Prostate gland (tissue), 2 donors: ENCODE data around the gene LEKR1. TPM values are rescaled to one million over a fixed set of nuclear protein-coding genes. Genes with fewer than 3 reads are reported as not detected.
A peak's percentile ranks its signal among the peaks of the same experiment; 100 is the strongest.

Experiments used
- DNase-seq: peaks from one replicate; pipeline ENCODE4 v3.0.0-alpha.2; 2019; ENCODE audit warnings: low spot score
- H3K27ac ChIP-seq, 2 donors: fragments of 200-600 bp; sonication (generic); 2 replicates each; pipeline ENCODE4 v1.5.1; 2017 to 2019
- H3K27me3 ChIP-seq: fragments of 200-600 bp; sonication (generic); replicated peaks from 2 replicates; pipeline ENCODE4 v1.5.1; 2019; ENCODE audit not compliant: insufficient read depth
- H3K36me3 ChIP-seq, 2 donors: fragments of 200-600 bp; sonication (generic); 1 replicate in 1 of 2; 2 replicates in 1 of 2; pipeline versions ENCODE4 v1.5.1 to v1.8.1; 2017 to 2019
- H3K4me1 ChIP-seq: fragments of 200-600 bp; sonication (generic); replicated peaks from 2 replicates; pipeline ENCODE4 v1.5.1; 2019
- H3K4me3 ChIP-seq, 2 donors: fragments of 200-600 bp; sonication (generic); 2 replicates each; pipeline ENCODE4 v1.5.1; 2017 to 2019
- H3K9me3 ChIP-seq: fragments of 200-600 bp; sonication (generic); 2 replicates; pipeline ENCODE4 v1.5.1; 2017
- POLR2A ChIP-seq: fragments of 450-650 bp; IDR thresholded peaks from one replicate; pipeline ENCODE4 v1.6.1; 2016; ENCODE audit warnings: antibody characterized with exemption, mild to moderate bottlenecking
- POLR2AphosphoS5 ChIP-seq: sonication (generic); formaldehyde crosslinking; IDR thresholded peaks from one replicate; pipeline ENCODE4 v1.6.1; 2017; ENCODE audit warnings: antibody characterized with exemption
- WGBS: methylation state at CpG from one replicate; pipeline ENCODE4 v1.1.5; 2018; 5-methylcytosine and 5-hydroxymethylcytosine counted together
- intact Hi-C: fragments of 100-400 bp; cut with DNase I; formaldehyde crosslinking; loops from one replicate; pipeline ENCODE4 v1.14.2; 2022
- total RNA-seq, 2 donors: library from RNA; depleted of rRNA; stranded (reverse); fragments of >200 nt; gene quantifications; one replicate each; pipeline ENCODE4 v1.1.0, GENCODE V29; 2016
- TF ChIP-seq, protein P1 (sequence below), 4 experiments: fragments of 200-600 bp in 2 of 4; fragments of 450-650 bp in 2 of 4; sonication (generic) in 2 of 4; IDR thresholded peaks; 1 replicate in 3 of 4; 2 replicates in 1 of 4; pipeline ENCODE4 v1.5.1; 2016 to 2019; ENCODE audit warnings: antibody characterized with exemption in 4 of 4, mild to moderate bottlenecking in 2 of 4, moderate library complexity in 2 of 4

LEKR1 gene
- total RNA-seq, 2 donors from 2014 or later: 2.2 to 4.4 TPM

DNA sequence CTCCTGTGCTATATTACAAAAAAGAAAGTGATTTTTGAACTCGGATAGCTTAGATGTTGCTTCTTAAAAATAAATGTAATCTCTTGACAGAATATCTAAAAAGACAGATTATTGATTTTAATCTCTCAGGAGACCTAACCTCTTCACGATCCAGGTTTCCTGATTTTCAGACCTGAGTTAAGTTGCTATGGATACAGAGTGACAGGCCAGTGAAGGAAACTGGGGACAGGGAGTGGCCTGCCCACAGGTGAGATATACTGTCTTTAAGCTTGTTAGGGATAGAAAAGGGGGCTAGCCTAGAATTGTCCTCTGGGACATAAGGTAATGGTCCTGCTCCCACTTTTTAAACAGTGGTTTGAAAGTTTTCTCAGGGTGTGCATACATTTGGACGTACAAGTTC, 260.6 kb downstream of the LEKR1 start:
- WGBS: 69% methylated on average over 3 of the region's 3 CpGs
- Histone ChIP-seq H3K27ac (peak overlapping the region; percentile 99), H3K9me3 (no peaks in the 10 kb centered on the region), H3K27me3 (no peaks in the 10 kb centered on the region), H3K4me1 (peaks cover 26% of the 10 kb centered on the region), H3K4me3 (no peak overlapping the region), H3K36me3 (no peaks in the 10 kb centered on the region)
- DNase-seq: no peak
- intact Hi-C loops: loop anchor here (5.0 kb wide), 2 partner anchors 529 to 554 kb away; partner anchors contain the start of gene SSR3
- TF ChIP-seq POLR2AphosphoS5 (no peak), POLR2A (no peak)
- TF ChIP-seq, protein P1, sequence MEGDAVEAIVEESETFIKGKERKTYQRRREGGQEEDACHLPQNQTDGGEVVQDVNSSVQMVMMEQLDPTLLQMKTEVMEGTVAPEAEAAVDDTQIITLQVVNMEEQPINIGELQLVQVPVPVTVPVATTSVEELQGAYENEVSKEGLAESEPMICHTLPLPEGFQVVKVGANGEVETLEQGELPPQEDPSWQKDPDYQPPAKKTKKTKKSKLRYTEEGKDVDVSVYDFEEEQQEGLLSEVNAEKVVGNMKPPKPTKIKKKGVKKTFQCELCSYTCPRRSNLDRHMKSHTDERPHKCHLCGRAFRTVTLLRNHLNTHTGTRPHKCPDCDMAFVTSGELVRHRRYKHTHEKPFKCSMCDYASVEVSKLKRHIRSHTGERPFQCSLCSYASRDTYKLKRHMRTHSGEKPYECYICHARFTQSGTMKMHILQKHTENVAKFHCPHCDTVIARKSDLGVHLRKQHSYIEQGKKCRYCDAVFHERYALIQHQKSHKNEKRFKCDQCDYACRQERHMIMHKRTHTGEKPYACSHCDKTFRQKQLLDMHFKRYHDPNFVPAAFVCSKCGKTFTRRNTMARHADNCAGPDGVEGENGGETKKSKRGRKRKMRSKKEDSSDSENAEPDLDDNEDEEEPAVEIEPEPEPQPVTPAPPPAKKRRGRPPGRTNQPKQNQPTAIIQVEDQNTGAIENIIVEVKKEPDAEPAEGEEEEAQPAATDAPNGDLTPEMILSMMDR (IDR thresholded peaks at IDR 0.05): no peak

DNA sequence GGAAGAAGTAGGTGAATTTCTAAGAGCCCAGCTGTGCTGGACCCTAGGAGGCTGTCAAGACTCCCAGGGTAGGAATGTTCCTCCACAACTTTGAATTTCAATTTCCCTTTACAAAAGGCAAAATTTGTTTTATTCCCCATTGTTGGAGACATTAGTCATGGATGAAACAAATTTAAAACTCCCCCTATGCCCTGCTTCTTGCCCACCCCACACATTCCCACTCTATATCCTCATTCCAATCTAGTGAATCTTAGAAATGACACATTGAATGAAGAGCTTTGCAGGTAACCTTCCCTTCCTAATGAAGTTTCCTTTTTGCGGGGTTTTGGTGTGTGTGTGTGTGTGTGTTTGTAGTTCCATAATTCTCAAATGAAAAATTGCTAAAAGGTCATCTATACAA, 261.2 kb downstream of the LEKR1 start:
- Histone ChIP-seq H3K27ac (peak overlapping the region; percentile 99), H3K9me3 (no peaks in the 10 kb centered on the region), H3K4me1 (peaks cover 26% of the 10 kb centered on the region), H3K36me3 (no peaks in the 10 kb centered on the region), H3K4me3 (no peak overlapping the region), H3K27me3 (no peaks in the 10 kb centered on the region)
- TF ChIP-seq POLR2A (no peak), POLR2AphosphoS5 (no peak)
- TF ChIP-seq, protein P1 (IDR thresholded peaks at IDR 0.05): no peak
- intact Hi-C loops: loop anchor here (5.0 kb wide), 2 partner anchors 530 to 555 kb away; partner anchors contain the start of gene SSR3
- WGBS: 65% methylated on average over 1 of the region's 1 CpG
- DNase-seq: no peak

DNA sequence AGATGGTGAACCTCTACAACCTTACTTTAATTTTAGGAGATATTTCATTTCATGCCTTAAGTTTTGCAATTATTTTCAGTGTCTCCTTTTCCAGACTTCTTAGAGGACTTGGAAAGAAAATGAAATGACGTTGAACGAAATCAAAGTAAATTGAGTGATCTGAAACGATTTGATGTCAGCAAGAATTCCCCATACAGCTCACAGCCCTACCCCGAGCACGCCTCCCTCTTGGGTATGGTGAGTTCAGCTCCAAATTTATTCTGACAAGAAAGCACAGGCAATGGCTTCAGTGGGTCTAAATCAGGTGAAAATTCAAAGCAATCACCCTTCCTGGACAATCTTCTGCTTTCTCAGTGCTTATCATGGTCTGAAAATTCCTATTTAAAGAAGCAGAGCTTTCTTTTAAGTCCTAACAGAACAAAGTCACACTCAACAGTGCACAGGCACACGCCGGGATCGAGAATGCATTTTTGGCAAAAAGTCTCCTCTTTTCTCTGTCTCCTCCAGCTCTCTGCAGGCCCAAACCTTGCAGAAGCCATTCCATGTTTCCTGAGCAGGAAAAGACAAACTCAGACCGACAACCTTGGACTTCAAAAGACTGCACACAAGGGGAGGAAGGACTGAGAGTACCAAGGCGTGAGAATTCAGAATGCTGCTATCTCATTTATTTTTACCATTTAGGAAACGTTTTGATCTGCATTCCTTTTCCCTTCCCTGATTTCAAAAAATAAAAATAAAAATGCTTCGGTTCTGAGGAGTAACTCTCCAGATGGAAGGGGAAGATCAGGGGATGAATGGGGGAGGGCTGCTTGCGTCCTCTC, 261.8 kb downstream of the LEKR1 start:
- Histone ChIP-seq H3K27me3 (no peaks in the 10 kb centered on the region), H3K36me3 (no peaks in the 10 kb centered on the region), H3K27ac (peak overlapping the region; percentile 99), H3K4me1 (peaks cover 26% of the 10 kb centered on the region), H3K9me3 (no peaks in the 10 kb centered on the region), H3K4me3 (peak overlapping the region; percentile 40 to 59)
- TF ChIP-seq POLR2AphosphoS5 (no peak), POLR2A (no peak)
- TF ChIP-seq, protein P1 (IDR thresholded peaks at IDR 0.05): no peak
- WGBS: 19% methylated on average over 13 of the region's 13 CpGs
- DNase-seq: no peak
- intact Hi-C loops: loop anchor here (2.0 to 5.0 kb wide), 4 partner anchors 41 to 556 kb away; partner anchors contain the start of genes SSR3 and TIPARP

DNA sequence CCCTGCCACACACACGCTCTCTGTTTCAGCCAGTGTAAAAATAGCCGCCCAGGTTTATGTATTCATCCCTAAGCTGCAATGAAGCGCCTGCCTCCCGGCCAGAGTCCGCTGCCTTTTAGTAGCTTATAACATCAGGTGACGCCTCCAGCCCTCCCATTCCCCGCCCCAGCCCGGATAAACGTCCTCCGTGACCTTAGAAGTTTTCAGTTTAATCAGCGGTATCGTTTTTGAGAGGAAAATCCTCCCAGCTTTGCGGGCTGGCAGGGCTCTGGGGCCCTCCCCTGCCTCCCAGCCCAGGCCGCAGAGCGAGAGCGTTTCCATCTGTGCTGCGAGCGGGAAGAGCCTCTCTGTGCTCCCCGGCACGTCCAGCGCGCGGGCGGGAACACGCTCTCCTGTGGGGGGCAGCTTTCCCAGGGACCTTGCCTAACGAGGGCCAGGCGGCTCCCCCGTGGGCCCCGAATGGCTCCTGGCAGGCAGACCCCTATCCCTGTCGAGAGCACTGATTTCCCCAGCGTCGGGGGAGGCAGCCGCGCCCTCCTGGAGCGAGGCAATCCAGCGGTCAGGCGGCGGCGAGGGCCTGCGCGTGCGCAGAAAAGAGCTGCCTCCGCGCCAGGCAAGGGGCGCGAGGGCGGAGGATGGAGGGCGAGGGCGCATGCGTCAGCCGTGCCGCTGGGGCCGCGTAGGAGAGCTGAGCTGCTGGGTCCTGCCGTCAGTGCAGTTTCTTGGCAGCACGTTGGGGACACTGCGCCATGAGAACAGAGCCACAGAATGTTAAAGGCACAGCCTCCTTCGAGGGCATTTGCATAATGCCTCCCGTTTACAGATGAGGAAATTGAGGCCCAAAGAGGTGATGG, 262.7 kb downstream of the LEKR1 start:
- under 1% methylated on average over 59 of the region's 59 CpGs for WGBS
- intact Hi-C loops: loop anchor here (2.0 to 5.0 kb wide), 4 partner anchors 40 to 557 kb away; partner anchors contain the start of genes SSR3 and TIPARP
- no peaks in the 10 kb centered on the region for H3K27me3 ChIP-seq
- peak overlapping the region; percentile 40 to 59 for H3K4me3 ChIP-seq
- DNase-seq: peak; percentile 95
- H3K36me3 ChIP-seq: no peaks in the 10 kb centered on the region
- no peaks in the 10 kb centered on the region for H3K9me3 ChIP-seq
- peak overlapping the region; percentile 99 for H3K27ac ChIP-seq
- peaks cover 26% of the 10 kb centered on the region for H3K4me1 ChIP-seq
- TF ChIP-seq POLR2AphosphoS5 (peak; percentile 94), POLR2A (peak; percentile 69)
- TF ChIP-seq, protein P1 (IDR thresholded peaks at IDR 0.05): peak in 3 of 4 experiments; percentile 20 to 42 (median 23)
